RWPE1 (cell line): ENCODE results near the gene ALDH9A1.
"Not testable (repeated sequence)": the region's sequence is repeated elsewhere in the genome, so short reads cannot be mapped to it uniquely, and the experiment has no call there.

ENCODE experiments used
- CTCF ChIA-PET: fragments of 350-600 bp; sonication (Branson Sonifier 250); formaldehyde crosslinking; extraction: SDS; loops from one replicate; lab custom pipeline; 2021; lab: Yijun Ruan, JAX
- POLR2A ChIA-PET: fragments of 400-600 bp; formaldehyde crosslinking; extraction: SDS; loops from one replicate; lab custom pipeline; 2020; ENCODE audit warnings: antibody characterized with exemption; ENCODE audit not compliant: low non-redundant PET; lab: Yijun Ruan, JAX
- DNase-seq: peaks from one replicate; pipeline ENCODE4 v3.0.0; 2012; ENCODE audit warnings: low spot score
- H3K27ac ChIP-seq: fragments of 450-650 bp; 2 replicates; pipeline ENCODE4 v1.5.1; 2017
- TF ChIP-seq, protein P1 (sequence below): fragments of 450-650 bp; conservative IDR thresholded peaks from 2 replicates; pipeline ENCODE4 v1.5.1; 2017; ENCODE audit warnings: low read depth, mild to moderate bottlenecking

The ALDH9A1 gene

DNA sequence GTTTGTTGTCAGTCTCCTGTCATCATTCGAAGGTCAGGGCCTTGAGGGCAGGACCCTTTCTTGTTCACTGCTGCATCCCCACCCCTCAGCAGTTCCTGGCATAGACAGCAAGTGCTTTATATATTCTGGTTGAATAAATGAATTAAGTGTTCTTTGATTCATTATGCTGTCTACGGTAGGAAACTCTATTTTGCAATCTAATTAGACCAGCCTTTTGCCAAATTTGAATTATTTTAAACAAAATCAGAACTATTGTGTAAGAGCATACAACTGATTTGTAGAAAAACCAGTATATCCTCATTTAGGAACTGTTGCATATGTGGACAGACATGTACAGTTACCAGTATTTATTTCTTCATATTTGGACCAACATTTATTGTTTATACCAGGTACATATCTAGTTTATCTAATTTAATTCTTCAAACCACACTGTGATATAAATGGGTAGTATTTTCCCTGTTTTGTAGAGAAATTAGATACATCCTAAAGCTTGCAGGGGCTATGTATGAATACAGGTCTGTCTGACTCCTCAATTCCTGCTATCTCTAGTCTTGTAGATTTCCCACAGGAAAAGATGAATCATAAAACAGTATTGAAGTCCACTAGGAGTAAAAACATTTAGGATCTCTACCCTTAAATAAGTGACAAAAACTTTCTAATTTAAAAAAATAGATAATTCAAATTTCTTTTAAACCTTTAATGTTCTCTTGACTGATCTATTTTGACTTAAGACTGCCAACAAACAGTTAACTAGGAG is 57.0 kb downstream of the ALDH9A1 start:
- TF ChIP-seq, protein P1, sequence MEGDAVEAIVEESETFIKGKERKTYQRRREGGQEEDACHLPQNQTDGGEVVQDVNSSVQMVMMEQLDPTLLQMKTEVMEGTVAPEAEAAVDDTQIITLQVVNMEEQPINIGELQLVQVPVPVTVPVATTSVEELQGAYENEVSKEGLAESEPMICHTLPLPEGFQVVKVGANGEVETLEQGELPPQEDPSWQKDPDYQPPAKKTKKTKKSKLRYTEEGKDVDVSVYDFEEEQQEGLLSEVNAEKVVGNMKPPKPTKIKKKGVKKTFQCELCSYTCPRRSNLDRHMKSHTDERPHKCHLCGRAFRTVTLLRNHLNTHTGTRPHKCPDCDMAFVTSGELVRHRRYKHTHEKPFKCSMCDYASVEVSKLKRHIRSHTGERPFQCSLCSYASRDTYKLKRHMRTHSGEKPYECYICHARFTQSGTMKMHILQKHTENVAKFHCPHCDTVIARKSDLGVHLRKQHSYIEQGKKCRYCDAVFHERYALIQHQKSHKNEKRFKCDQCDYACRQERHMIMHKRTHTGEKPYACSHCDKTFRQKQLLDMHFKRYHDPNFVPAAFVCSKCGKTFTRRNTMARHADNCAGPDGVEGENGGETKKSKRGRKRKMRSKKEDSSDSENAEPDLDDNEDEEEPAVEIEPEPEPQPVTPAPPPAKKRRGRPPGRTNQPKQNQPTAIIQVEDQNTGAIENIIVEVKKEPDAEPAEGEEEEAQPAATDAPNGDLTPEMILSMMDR: no peak
- H3K27ac ChIP-seq: no peak overlapping the region
- ChIA-PET CTCF (interaction anchor here (0.7 kb wide), 1 partner anchor 8 kb away, joined by 5 read pairs; no protein-coding TSS in a partner anchor), POLR2A (no interaction called here)
- no peak for DNase-seq

DNA sequence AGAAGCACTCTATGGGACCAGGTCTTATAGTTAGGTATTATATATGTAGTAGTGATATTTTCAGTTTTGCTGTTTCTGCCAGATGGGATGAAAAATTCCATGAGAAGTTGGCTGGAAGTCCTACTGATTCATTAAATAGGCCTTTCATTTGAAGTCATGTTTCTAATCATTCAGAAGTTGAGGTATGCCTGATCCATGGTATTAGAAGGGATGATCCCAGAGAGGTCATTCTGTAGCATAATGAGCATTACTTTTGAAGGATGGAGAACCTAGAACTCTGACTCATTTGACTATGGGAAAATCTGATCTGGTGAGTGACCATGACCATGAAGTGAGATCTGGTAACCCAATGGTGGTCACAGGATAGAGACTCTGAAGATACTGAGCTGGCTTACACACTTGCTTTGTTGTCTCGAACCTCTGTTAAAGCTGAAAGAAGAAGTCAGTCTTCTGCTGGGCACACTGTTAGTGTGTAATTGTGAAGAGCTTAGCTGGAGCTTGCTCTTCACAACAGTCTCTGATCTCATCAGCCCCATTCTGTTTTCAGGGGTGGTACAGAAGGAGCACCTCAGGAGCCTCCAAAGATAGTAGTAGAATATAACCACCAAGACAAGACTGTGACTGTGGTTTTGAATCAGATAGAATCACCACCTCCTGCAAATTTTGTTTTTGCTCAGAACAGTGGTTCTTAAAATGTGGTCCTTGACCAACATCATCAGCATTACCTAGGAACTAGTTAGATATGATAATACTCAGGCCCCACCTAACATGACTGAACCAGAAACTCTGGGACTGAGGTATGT is 58.3 kb downstream of the ALDH9A1 start:
- H3K27ac ChIP-seq: no peak overlapping the region
- POLR2A ChIA-PET: no interaction called here
- CTCF ChIA-PET: no interaction called here
- DNase-seq: no peak
- TF ChIP-seq, protein P1: no peak

DNA sequence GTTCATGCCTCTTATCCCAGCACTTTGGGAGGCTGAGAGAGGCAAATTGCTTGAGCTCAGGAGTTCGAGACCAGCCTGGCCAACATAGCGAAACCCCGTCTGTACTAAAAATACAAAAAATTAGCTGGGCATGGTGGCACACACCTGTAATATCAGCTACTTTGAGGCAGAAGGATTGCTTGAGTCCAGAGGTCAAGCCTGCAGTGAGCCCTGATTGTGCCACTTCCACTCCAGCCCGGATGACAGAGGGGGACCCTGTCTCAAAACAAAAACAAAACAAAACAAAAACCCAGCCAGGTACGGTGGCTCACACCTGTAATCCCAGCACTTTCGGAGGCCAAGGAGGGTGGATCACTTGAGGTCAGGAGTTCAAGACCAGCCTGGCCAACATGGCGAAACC is 60.2 kb downstream of the ALDH9A1 start:
- CTCF ChIA-PET: not testable (repeated sequence)
- peak overlapping the region; percentile 30; the same call in 1 of the 2 replicates for H3K27ac ChIP-seq

DNA sequence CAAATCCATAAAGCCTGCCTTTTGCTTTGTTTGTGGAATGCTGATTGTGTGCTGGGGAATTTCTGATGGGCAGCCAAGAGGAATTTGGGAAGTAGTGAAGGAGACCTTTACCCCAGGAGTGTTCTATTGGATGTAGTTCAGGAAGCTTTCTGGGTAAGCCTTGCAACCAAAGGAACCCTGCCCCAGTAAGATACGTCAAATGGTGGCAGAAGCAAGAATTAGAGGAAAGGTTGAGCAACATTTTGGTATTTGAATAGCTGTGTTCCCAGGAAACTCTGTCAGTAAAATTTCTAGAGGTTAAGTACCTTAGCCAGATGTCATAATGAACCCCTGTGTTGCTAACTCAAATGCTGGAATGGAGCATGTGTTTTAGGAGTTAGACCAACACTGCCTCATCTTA is 60.9 kb downstream of the ALDH9A1 start:
- ChIA-PET POLR2A (no interaction called here), CTCF (no interaction called here)
- TF ChIP-seq, protein P1: no peak
- no peak overlapping the region; the same call in 1 of the 2 replicates for H3K27ac ChIP-seq
- no peak for DNase-seq

More for the DNA sequence above, 60.2 kb downstream of the ALDH9A1 start:
- DNase-seq, POLR2A ChIA-PET: not testable (repeated sequence)

DNA sequence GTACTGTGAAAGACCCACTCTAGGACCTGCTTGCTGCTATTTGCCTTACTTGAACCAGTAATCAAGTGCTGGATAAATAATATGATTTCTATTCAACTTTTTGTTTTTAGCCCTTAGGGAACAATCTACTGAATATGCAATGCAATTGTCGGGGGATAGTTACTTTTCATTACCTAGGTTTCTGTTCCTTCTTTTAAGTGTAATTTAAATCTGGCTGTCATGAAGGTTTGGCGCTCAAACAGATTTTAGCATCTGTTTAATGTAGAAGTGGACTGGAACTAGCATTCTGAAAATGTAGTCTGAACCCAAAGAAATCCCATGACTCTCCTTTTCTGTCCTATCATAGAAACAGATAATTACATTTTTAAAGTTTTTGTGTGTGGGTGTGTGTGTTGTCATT is 62.5 kb downstream of the ALDH9A1 start:
- H3K27ac ChIP-seq: no peak overlapping the region
- ChIA-PET CTCF (no interaction called here), POLR2A (no interaction called here)
- TF ChIP-seq, protein P1: no peak
- no peak for DNase-seq

DNA sequence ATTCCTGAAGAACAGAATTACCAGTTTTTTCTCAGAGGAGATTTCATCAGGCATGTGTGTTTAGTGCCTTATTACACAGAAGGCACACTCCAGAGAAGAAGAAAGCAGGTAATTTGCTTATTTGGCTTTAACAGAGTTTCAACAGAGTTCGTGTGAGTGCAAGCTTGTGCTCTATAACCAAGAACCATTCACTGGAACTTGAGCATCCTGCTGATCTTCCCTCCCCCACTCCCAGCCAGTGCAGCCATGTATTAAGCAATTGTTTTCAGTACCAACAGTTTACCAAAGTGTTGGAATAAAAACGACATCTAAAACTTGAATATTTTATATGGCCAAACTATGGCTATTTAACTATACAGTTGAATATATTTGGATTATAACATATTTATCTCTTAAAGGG is 63.0 kb downstream of the ALDH9A1 start:
- CTCF ChIA-PET: no interaction called here
- POLR2A ChIA-PET: no interaction called here
- TF ChIP-seq, protein P1: no peak
- H3K27ac ChIP-seq: no peak overlapping the region
- DNase-seq: no peak
